ENCODE results near the gene WDHD1.
"Not testable (repeated sequence)": the region's sequence is repeated elsewhere in the genome, so short reads cannot be mapped to it uniquely, and the experiment has no call there.

Gene WDHD1

GRCh38 chr14:54927551-54927950, 99.3 kb downstream of the WDHD1 start (continued):
- no peak for TF ChIP-seq CREB5 (CRISPR knock-in tag; IDR thresholded peaks at IDR 0.05; ENCODE audit: low read depth)
- no peak for TF ChIP-seq CSDC2 (CRISPR knock-in tag; IDR thresholded peaks at IDR 0.05)
- no peak for TF ChIP-seq PATZ1 (CRISPR knock-in tag; IDR thresholded peaks at IDR 0.05; ENCODE audit: borderline replicate concordance)

GRCh38 chr14:54926570-54926969, 100.3 kb downstream of the WDHD1 start:
- not testable (repeated sequence) for ATAC-seq

GRCh38 chr14:54922598-54922997, 104.3 kb downstream of the WDHD1 start:
- ATAC-seq: peak; percentile 80
- TF ChIP-seq TSHZ2 (CRISPR knock-in tag; IDR thresholded peaks at IDR 0.05): 0 out of 2 replicates have a peak, but pooled peaks have one; percentile 20
- peak; percentile 82 for TF ChIP-seq TCF4 (CRISPR knock-in tag; IDR thresholded peaks at IDR 0.05; ENCODE audit: borderline replicate concordance)
- no peak for TF ChIP-seq ZFP30 (CRISPR knock-in tag; IDR thresholded peaks at IDR 0.05)

GRCh38 chr14:54920052-54920451, 106.8 kb downstream of the WDHD1 start:
- ATAC-seq: no peak
- no peak for TF ChIP-seq ZFP30 (CRISPR knock-in tag; IDR thresholded peaks at IDR 0.05)
- no peak for TF ChIP-seq CSDC2 (CRISPR knock-in tag; IDR thresholded peaks at IDR 0.05)
- no peak for TF ChIP-seq ZNF565 (CRISPR knock-in tag; conservative IDR thresholded peaks at IDR 0.05; ENCODE audit: low read depth)
- TF ChIP-seq ISL1 (CRISPR knock-in tag; IDR thresholded peaks at IDR 0.05): no peak
- no peak for TF ChIP-seq ZFP3 (CRISPR knock-in tag; IDR thresholded peaks at IDR 0.05)
- TF ChIP-seq RARB (CRISPR knock-in tag; IDR thresholded peaks at IDR 0.05): no peak

GRCh38 chr14:54919330-54919729, 107.6 kb downstream of the WDHD1 start:
- no peak for ATAC-seq
- TF ChIP-seq RARB (CRISPR knock-in tag; IDR thresholded peaks at IDR 0.05) (no peak), CREB5 (CRISPR knock-in tag; IDR thresholded peaks at IDR 0.05; ENCODE audit: low read depth) (no peak), TOX (CRISPR knock-in tag; IDR thresholded peaks at IDR 0.05; ENCODE audit: borderline replicate concordance) (no peak), ZFP3 (CRISPR knock-in tag; IDR thresholded peaks at IDR 0.05) (no peak), BACH2 (CRISPR knock-in tag; IDR thresholded peaks at IDR 0.05; ENCODE audit: borderline replicate concordance) (no peak), TCF4 (CRISPR knock-in tag; IDR thresholded peaks at IDR 0.05; ENCODE audit: borderline replicate concordance) (no peak), CSRNP3 (CRISPR knock-in tag; IDR thresholded peaks at IDR 0.05) (no peak), ISL1 (CRISPR knock-in tag; IDR thresholded peaks at IDR 0.05) (no peak), PPARA (CRISPR knock-in tag; IDR thresholded peaks at IDR 0.05; ENCODE audit: borderline replicate concordance) (no peak), ARNTL (CRISPR knock-in tag; IDR thresholded peaks at IDR 0.05; ENCODE audit: borderline replicate concordance, low read depth) (no peak), GLIS3 (CRISPR knock-in tag; IDR thresholded peaks at IDR 0.05) (no peak), OSR1 (CRISPR knock-in tag; IDR thresholded peaks at IDR 0.05) (no peak), ZNF565 (CRISPR knock-in tag; conservative IDR thresholded peaks at IDR 0.05; ENCODE audit: low read depth) (no peak), ZC3H10 (CRISPR knock-in tag; IDR thresholded peaks at IDR 0.05) (no peak), TSHZ2 (CRISPR knock-in tag; IDR thresholded peaks at IDR 0.05) (no peak), POU6F1 (CRISPR knock-in tag; IDR thresholded peaks at IDR 0.05; ENCODE audit: borderline replicate concordance, low read depth) (no peak), SNAI2 (CRISPR knock-in tag; IDR thresholded peaks at IDR 0.05) (no peak), ZNF8 (CRISPR knock-in tag; IDR thresholded peaks at IDR 0.05) (no peak), ESRRG (CRISPR knock-in tag; IDR thresholded peaks at IDR 0.05) (no peak)

Data from SK-N-SH treated with all-trans-retinoic acid at 6 μM for 48 hours (cell line).